ENCODE results near the gene CDKN1B.

The CDKN1B gene

GRCh38 chr12:12725956-12726554, 8.9 kb downstream of the CDKN1B start:
- TF ChIP-seq, protein P1, sequence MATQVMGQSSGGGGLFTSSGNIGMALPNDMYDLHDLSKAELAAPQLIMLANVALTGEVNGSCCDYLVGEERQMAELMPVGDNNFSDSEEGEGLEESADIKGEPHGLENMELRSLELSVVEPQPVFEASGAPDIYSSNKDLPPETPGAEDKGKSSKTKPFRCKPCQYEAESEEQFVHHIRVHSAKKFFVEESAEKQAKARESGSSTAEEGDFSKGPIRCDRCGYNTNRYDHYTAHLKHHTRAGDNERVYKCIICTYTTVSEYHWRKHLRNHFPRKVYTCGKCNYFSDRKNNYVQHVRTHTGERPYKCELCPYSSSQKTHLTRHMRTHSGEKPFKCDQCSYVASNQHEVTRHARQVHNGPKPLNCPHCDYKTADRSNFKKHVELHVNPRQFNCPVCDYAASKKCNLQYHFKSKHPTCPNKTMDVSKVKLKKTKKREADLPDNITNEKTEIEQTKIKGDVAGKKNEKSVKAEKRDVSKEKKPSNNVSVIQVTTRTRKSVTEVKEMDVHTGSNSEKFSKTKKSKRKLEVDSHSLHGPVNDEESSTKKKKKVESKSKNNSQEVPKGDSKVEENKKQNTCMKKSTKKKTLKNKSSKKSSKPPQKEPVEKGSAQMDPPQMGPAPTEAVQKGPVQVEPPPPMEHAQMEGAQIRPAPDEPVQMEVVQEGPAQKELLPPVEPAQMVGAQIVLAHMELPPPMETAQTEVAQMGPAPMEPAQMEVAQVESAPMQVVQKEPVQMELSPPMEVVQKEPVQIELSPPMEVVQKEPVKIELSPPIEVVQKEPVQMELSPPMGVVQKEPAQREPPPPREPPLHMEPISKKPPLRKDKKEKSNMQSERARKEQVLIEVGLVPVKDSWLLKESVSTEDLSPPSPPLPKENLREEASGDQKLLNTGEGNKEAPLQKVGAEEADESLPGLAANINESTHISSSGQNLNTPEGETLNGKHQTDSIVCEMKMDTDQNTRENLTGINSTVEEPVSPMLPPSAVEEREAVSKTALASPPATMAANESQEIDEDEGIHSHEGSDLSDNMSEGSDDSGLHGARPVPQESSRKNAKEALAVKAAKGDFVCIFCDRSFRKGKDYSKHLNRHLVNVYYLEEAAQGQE (IDR thresholded peaks at IDR 0.05; ENCODE audit: insufficient read depth in 1 of 2, low read depth in 2 of 2, low read length in 2 of 2): no peak
- TF ChIP-seq TAF1 (IDR thresholded peaks at IDR 0.05; ENCODE audit: borderline replicate concordance, insufficient read depth, low read length) (no peak), FOXP2 (optimal IDR thresholded peaks at IDR 0.05; ENCODE audit: borderline replicate concordance, extremely low read depth, extremely low read length, insufficient read depth) (no peak), POLR2AphosphoS5 (IDR thresholded peaks at IDR 0.05; ENCODE audit: low read depth, low read length) (no peak), SIN3A (IDR thresholded peaks at IDR 0.05; ENCODE audit: borderline replicate concordance, insufficient read depth, low read length) (no peak)

GRCh38 chr12:12726555-12727093, 9.5 kb downstream of the CDKN1B start:
- TF ChIP-seq TAF1 (IDR thresholded peaks at IDR 0.05; ENCODE audit: borderline replicate concordance, insufficient read depth, low read length) (peak; percentile 32; the same call in 1 of the 2 replicates), SIN3A (IDR thresholded peaks at IDR 0.05; ENCODE audit: borderline replicate concordance, insufficient read depth, low read length) (peak; percentile 50; the same call in 1 of the 2 replicates), POLR2AphosphoS5 (IDR thresholded peaks at IDR 0.05; ENCODE audit: low read depth, low read length) (no peak; the same call in 1 of the 2 replicates)

DNA sequence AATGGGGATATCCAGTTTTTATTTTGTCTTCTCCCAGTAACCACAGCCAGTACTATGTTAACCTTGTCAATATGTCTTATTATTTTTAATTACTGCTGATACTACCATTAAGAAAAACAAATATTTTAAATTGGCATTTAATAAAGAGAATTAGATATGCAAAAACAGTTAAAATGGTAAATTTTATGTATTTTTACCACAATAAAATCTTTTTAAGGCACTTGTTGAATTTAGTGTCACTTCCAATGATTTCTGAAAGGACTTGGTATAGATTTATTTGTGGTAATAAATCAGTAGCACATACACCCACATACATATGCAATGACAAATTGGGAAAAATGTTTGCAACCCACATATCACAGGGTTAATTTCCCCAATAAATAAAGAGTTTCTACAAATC, 14.0 kb downstream of the CDKN1B start:
- no peak for TF ChIP-seq FOXP2 (optimal IDR thresholded peaks at IDR 0.05; ENCODE audit: borderline replicate concordance, extremely low read depth, extremely low read length, insufficient read depth)
- TF ChIP-seq POLR2AphosphoS5 (IDR thresholded peaks at IDR 0.05; ENCODE audit: low read depth, low read length): no peak
- no peak for TF ChIP-seq SIN3A (IDR thresholded peaks at IDR 0.05; ENCODE audit: borderline replicate concordance, insufficient read depth, low read length)
- TF ChIP-seq, protein P1 (IDR thresholded peaks at IDR 0.05; ENCODE audit: insufficient read depth in 1 of 2, low read depth in 2 of 2, low read length in 2 of 2): no peak

DNA sequence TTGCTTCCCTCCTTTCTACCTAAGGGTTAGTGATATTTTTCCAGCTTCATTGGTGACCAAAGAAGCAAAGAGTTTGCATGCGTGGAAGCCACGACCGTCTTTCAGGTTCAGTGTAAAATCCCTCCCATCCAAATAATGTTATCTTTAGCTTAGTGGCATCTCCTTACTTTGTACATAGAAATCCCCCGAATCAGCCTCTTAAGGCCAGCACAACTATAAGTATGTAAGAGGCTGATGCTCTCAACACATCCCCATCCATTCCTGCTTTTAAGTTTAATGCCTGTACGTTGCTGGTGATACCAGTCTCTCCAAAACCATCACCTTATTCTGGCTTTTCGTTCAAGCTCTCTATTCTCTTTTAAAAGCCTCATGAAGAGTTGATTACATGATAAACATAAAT, 14.6 kb downstream of the CDKN1B start:
- TF ChIP-seq POLR2AphosphoS5 (IDR thresholded peaks at IDR 0.05; ENCODE audit: low read depth, low read length) (no peak), SIN3A (IDR thresholded peaks at IDR 0.05; ENCODE audit: borderline replicate concordance, insufficient read depth, low read length) (no peak), TAF1 (IDR thresholded peaks at IDR 0.05; ENCODE audit: borderline replicate concordance, insufficient read depth, low read length) (no peak), FOXP2 (optimal IDR thresholded peaks at IDR 0.05; ENCODE audit: borderline replicate concordance, extremely low read depth, extremely low read length, insufficient read depth) (no peak)

GRCh38 chr12:12733118-12733517, 15.9 kb downstream of the CDKN1B start:
- TF ChIP-seq, protein P1 (IDR thresholded peaks at IDR 0.05; ENCODE audit: insufficient read depth in 1 of 2, low read depth in 2 of 2, low read length in 2 of 2): no peak
- TF ChIP-seq FOXP2 (optimal IDR thresholded peaks at IDR 0.05; ENCODE audit: borderline replicate concordance, extremely low read depth, extremely low read length, insufficient read depth) (no peak), SIN3A (IDR thresholded peaks at IDR 0.05; ENCODE audit: borderline replicate concordance, insufficient read depth, low read length) (no peak), TAF1 (IDR thresholded peaks at IDR 0.05; ENCODE audit: borderline replicate concordance, insufficient read depth, low read length) (no peak), POLR2AphosphoS5 (IDR thresholded peaks at IDR 0.05; ENCODE audit: low read depth, low read length) (no peak)

DNA sequence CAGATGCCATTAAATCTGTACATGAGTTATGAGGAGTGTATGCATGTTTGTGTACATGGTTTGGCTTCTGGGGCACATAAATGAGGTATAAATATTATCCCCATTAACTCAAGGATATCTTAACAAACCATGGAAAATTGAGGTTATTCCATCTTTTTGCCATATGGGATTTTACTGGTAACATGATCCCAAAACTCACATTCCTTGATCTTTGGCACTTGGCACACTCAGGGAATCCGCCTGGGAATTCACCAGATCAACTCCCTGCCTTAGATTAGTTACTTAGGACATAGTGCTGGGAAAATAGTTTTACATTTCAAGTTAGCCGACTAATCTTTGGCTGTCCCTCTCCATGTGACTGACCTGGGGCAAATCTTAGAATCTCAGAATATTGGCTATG, 16.9 kb downstream of the CDKN1B start:
- TF ChIP-seq, protein P1 (IDR thresholded peaks at IDR 0.05; ENCODE audit: insufficient read depth in 1 of 2, low read depth in 2 of 2, low read length in 2 of 2): no peak
- TF ChIP-seq SIN3A (IDR thresholded peaks at IDR 0.05; ENCODE audit: borderline replicate concordance, insufficient read depth, low read length) (no peak), TAF1 (IDR thresholded peaks at IDR 0.05; ENCODE audit: borderline replicate concordance, insufficient read depth, low read length) (no peak), POLR2AphosphoS5 (IDR thresholded peaks at IDR 0.05; ENCODE audit: low read depth, low read length) (no peak), FOXP2 (optimal IDR thresholded peaks at IDR 0.05; ENCODE audit: borderline replicate concordance, extremely low read depth, extremely low read length, insufficient read depth) (no peak)

Data from PFSK-1 (cell line).